NOMO-1 (cell line): ENCODE measurements around the gene COLGALT1.

Experiments
- DNase-seq, 2 experiments: peaks; one replicate each; lab custom pipeline; 2025; ENCODE audit not compliant: unreplicated experiment in 2 of 2; lab: John Stamatoyannopoulos, UW

Gene COLGALT1

DNA sequence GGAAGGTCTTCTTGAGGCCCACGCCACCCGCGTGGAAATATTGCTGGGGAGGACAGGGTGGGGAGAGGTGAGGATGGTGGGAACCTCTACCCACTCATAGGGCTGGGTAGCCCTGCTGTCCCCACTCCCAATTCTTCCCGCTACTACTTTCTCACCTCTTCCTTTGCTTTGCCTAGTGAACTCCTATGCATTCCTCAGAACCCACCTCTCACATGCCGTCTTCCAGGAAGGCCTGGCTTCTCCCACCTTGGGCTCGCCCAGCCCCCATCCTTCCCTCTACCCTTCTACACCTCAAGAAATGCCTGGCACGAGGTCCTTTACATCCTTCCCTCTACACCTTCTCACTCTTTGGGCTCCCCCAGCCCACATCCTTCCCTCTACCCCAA lies 62.4 kb downstream of the COLGALT1 start:
- DNase-seq: no peak

DNA sequence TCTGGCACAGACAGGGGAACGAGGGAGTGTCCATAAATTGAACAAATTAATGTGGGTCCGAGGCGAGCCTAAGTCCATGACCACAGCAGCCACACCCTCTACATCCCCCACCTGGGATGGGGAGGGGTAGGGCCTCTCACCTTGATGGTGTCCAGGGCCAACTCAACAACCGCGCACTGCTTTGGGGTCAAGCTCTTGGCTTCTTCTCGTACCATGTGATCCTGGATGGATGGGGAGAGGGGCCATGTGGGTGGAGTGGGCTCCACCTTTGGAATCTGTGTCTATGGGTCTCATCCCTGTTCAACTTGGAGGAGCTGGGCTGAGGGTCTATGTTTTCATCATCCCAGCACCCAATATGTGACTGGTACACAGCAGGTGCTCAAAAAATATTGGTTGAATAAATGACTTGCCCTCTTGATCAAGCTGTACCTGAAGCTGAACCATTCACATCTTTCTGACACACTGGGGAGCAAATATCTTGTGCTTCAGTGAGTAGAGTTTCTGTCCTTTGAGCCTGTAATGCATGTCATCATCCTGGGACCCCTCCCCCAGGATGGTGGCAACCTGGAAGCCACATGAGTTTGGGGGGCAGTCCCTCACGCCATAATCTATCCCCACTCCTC lies 62.9 kb downstream of the COLGALT1 start:
- DNase-seq: no peak

DNA sequence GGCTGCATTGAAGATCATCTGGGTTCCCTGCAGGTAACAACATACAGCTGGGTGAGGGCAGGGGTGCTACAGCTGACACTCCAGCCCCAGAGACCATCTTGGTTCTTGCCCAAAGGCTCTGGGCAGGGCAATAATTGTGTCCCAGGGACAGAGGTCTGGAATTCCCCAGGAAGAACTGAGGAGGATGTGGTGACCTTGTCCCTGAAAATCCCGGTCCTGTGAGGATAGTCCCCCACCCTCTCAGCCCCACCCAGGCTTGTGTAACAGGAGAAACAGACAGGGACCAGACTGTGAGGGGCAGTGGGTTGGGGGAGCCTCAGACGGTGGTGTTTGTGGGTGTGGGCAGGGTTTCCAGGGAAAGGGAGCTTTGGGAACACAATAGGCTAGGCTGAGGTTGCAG lies 63.5 kb downstream of the COLGALT1 start:
- DNase-seq: no peak

DNA sequence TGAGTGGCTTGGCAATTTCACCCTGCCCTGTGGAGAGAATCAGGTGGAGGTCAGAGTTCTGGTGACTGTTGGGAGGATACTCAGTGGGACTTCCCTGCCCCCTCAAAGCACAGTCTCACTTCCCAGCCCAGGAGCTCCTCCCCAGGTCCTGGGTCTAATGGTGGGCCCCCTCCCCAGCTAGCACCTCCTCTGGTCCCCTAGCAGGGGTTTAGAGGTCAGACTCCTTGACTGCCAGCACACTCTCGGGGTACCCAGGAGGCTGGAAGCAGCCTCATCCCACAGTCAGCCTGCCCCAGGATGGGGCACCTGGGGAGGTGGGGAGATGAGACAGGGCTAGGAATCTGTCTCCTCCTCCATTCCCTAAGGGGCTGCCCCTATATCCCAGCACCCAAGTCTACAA lies 65.2 kb downstream of the COLGALT1 start:
- DNase-seq: no peak

DNA sequence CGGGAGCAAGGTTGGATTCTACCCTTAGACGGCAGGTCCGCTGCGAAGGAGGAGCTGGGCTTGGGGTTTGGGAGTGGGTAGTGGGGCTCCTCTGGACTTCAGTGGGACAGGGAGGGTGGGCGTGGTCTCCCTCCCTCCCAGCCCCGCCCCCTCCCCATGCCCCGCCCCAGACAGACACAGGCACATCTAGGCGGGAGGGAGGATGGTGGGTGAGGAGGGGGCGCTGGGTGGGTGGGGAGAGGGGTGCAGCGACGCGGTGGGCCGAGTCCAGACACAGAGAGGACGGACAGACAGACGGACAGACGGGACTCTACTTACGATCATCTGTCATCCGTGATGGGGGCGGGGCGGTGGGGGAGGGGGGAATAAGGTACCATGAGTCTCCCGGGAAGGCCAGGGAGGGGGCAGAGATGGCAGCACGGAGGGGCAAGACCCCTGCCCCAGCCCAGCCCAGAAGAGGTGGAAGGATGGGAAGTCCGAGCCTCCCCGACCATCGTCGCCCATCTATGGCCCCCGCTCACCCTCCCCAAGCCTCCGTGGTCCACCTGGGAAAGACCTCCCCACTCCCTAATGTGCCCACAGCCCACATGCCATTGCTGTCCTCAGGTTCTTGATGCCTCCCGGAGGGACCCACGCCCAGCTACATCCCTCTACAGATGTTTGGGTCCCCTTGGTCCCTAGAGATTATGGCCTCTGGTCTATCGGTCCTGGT lies 67.9 kb downstream of the COLGALT1 start:
- DNase-seq: no peak

DNA sequence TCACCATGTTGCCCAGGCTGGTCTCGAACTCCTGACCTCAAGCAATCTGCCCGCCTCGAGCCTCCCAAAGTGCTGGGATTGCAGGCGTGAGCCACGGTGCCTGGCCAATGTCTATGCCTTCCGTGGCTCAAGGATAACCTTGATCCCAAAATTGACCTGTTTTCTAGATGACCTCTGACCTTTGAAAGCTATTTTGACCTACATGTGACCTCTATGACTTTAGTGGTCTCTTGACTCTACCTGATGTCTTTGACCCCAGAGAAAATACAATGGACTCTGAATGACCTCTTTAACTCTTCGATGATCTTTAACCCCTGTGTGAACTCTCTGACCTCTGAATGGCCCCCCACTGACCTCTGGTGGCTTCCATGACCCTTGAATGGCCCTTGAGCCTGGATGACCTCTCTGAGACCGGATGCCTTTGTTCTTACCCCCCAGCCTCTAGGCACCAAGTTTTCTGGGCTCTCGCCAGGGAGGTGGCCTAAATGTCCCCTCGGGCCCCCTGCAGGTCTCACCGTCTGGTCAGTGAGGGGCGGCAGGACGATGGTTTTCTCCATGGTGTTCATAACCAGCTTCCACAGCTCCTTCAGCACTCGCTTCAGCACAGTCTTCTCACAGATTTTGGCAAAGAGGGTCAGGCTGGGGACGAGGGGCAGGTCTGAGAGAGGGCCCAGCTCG lies 69.0 kb downstream of the COLGALT1 start:
- no peak for DNase-seq

DNA sequence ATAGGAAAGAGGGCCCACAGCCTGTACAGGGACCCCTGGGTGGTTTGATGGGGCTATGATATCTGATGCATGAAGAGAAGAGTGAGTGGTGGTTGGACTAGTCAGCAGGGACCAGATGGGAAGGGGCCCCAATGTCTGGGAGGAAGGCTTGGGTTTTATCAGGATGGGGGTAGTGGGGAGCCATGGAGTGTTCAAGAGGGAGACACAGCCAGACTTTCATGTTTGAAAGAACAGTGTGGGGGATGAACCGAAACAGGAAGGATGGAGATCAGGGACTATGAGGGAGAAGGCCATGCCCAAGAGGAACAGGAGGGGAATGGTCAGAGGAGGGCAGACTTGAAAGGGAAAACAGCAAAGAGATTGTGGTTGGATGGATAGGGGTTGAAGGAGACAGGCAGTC lies 69.6 kb downstream of the COLGALT1 start:
- DNase-seq: no peak

DNA sequence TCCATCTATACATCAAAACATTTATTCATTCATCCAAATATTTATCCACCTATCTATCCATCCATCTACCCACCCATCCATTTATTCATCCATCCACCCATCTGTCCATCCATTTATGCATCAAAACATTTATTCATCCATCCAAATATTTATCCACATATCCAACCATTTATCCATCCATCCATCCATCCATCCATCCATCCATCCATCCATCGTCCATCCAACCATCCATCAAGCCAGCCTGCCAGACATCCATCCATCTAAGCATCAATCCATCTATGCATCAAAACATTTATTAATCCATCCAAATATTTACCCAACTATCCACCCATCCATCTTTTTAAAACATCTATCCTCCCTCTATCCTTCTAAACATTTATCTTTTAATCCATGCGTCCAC lies 70.5 kb downstream of the COLGALT1 start:
- DNase-seq: no peak

DNA sequence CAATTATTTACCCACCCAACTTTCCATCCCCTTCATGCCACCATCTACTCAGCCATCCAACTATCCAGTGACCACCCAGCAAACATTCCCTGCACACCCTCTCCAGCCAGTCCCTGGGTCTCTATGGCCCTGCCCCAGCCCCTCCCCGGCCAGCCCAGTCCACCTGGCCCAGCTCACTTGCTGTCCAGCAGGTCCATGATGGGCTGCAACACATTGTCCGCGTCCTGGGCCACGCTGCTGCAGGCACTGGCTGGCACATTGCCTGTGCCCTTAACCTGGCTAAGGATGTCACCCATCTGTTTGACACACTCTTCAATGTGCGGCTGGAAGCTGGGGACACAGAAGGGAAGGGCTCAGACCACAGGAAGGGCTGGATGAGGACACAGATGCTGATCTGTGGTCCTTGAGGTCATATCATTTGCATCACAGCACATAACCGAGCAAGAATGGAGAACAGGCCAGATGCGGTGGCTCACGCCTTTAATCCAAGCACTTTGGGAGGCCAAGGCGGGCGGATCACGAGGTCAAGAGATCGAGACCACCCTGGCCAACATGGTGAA lies 71.1 kb downstream of the COLGALT1 start:
- DNase-seq: no peak

DNA sequence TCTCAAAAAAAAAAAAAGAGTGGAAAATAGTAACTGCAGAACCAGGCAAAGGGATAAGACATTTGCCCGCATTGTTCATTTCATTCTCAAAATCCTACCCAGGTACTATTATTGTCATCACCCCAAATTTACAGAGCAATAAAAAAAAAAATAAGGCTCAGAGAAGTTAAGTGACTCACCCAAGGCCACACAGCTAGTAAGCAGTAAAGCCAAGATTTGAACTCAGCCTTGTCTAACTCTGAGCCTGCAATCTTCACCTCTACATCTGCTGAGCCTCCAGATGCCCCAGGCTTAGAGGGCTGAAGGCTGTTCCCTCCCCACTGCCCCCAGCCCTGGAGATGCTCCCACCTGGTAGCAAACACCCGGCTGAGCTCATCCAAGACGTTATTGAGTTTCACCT lies 71.7 kb downstream of the COLGALT1 start:
- DNase-seq: no peak

DNA sequence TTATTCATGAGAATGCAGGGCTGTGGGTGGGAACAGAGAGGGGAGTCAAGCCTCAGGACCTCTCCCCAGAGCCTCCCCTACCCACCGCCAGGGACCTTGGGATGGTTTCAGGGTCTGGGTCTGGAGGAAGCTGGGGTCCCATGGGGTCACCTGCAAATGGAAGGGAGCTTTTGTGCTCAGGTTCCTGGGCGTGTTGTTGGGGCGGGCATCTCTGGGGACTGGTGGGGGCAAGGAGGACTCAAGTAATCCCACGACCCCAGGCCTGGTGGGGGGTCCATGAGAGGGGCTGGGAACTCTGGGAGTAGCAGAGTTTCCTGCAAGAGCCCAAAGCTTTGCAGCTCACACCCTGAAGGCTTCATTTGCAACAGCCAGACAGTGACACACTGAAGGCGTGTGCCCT lies 72.5 kb downstream of the COLGALT1 start:
- no peak for DNase-seq

DNA sequence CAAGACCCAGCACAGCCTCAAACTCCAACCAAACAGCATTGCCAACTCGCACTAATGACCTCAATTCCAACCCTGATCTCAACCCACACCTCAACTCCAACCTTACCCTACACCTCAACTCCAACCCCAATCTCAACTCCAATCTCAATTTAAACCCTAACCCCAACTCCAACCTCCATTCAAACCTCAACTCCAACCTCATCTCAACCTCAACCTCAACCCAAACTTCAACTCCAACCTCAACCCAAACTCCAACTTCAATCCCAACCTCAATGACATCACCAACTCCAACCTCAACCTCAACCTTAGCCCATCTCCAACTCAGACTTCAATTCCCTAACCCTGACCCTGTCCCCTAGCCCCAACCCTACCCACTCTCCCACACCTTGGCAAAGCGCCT lies 74.3 kb downstream of the COLGALT1 start:
- DNase-seq: no peak

DNA sequence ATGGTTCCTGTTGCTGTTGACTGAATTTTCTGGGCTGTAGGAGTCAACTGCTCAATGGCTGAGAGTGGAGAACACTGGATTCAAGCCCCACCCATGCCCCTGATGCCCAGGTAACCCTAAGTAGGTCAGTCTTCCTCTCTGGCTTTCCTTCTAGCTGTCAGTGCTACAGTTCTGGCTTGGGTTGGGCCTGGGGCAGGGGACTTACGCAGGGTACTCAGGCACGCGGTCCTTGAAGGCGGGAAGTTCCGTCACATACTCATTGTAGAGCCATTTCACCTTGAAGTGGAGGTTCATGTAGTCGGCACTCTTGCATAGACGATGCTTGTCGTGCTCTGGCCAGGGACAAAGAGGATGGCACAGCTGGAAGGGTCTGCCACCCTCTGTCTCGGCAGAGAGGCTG lies 77.1 kb downstream of the COLGALT1 start:
- DNase-seq: no peak
